Stimulated activated CD4-positive, alpha-beta T cell treated with anti-CD3 and anti-CD28 coated beads, TNF-alpha, amount 100 ng/mL, for 1 hour (primary cell): Measurements from ENCODE around the gene CFAP52.
"Not testable (repeated sequence)": the region's sequence is repeated elsewhere in the genome, so short reads cannot be mapped to it uniquely, and the experiment has no call there.

Experiments
- DNase-seq, 3 donors: peaks; one replicate each; pipeline ENCODE4 v3.0.0-alpha.2; 2020; ENCODE audit warnings: low read depth in 3 of 3, low spot score in 1 of 3

The CFAP52 gene, protein sequence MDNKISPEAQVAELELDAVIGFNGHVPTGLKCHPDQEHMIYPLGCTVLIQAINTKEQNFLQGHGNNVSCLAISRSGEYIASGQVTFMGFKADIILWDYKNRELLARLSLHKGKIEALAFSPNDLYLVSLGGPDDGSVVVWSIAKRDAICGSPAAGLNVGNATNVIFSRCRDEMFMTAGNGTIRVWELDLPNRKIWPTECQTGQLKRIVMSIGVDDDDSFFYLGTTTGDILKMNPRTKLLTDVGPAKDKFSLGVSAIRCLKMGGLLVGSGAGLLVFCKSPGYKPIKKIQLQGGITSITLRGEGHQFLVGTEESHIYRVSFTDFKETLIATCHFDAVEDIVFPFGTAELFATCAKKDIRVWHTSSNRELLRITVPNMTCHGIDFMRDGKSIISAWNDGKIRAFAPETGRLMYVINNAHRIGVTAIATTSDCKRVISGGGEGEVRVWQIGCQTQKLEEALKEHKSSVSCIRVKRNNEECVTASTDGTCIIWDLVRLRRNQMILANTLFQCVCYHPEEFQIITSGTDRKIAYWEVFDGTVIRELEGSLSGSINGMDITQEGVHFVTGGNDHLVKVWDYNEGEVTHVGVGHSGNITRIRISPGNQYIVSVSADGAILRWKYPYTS

DNA sequence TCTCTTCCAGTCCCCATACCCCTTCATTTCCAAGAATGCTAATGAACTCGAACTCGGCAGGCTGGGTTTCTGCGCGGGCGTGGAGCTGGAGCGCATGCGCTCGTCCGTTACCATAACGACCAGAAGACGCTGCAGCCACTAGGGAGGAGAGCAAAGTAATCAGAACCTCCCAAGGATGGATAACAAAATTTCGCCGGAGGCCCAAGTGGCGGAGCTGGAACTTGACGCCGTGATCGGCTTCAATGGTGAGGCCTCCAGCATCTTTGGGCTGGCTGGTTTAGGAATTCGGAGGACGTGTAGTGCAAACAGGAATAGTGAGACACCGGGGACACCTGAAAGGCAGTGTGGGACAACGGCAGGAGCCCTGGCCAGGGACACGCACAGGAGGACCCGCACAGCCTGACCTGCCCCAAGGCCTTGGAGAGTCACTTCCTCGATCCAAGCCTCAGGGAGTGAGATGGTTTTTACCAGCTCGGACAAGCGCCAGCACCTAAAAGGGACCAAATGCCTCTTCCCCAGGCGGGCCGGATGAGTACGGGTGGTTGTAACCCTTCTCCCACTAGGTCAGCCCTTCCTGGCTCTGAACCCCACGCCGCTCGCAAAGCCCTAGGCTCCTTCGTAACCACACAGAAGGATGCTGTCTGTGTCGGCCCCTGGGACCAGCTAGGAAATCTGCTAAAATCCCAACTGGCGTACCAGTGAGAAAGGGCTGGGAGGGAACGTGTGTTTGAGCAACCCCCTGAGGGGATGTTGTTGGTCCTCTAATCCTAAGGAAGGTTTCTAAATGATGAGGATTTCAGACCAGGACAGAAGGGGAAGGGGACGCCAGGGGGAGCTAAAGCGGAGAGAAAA lies at the start of gene CFAP52:
CFAP52 (plus strand) TSS at position 122 of the 852 bp plus-strand sequence; CDS start at position 176, 54 bp downstream.
- peak; percentile 25 to 67 (median 55) for DNase-seq

DNA sequence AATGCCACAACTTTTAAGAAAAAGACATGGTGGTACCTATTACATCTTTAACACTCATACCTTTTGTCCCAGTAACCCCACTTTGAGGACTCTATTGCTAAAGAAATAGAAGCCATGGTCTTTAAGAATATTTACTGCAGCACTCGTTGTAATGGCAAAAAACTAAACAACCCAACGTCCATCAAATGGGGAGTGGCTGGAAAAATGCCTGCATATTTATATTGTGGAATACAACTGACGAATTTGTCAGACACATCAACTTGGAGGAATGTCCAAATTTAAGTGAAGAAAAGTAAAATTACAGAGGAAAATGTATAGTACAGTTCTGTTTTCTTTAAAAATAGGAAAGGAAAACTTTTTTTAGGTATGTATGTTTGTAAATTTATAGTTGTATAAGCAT lies 48.7 kb upstream of the CFAP52 start:
- no peak for DNase-seq

DNA sequence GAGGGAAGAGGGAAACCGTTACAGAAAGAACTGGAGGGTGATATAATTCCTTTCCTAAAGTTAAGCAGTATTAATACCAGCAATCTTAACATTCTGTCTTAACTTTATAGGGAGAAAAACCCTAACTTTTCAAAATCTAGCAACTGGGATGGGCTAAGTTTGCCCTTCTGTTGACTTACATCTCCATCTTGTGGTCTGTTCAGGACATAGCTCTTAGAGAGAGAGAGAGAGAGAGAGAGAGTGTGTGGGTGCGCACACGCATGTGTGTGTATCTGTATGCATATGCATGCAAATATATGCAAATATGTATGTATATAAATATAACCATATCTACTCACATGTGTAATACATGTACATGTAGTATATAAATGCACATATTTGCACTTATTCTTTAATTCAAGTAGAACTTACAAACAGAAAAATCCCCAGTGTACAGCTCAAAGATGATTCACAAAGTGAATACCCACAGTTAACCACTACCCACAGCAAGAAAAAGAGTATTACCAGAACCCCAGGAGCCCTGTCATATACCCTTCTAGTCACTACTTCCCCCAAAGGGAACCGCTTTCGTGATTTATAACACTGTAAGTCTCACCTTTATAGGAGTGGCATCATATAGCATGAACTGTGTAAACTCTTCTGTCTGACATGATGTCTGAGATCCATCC lies 47.3 kb upstream of the CFAP52 start:
- DNase-seq, result no peak

DNA sequence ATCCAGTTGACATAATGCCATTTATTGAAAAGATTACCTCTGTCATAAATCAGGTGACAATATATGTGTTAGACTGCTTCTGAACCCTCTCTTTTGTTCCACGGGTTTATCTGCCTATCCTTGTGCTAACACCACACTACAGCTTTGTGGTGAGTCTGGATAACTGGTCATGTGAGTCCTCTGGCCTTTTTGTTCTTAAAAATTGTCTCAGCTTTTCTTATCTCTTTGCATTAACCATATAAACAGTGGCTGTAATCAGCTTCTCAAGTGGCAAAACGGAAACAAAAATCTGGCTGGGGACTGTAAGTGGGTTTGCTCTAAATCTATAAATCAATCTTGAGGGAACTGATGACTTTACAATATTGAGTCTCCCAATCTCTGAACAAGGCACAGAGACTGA lies 45.4 kb upstream of the CFAP52 start:
- DNase-seq, result no peak

DNA sequence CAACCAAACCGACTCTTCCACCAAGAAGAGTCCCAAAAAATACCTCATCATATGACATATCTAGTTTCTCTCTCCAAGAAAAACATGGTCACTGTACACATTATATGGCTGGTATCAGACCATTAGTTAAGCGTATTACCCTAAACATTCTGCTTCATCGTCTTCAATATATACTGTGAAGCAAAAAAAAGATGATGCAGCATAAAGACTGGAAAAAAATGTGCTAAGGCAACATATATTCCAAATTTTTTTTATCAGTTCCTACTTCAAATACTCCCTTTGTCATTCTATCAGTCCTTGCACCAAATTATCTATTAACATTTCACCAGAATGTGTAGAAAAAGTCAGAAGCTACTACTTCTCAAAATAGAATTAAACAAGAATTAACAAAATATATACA lies 43.7 kb upstream of the CFAP52 start:
- no peak for DNase-seq

DNA sequence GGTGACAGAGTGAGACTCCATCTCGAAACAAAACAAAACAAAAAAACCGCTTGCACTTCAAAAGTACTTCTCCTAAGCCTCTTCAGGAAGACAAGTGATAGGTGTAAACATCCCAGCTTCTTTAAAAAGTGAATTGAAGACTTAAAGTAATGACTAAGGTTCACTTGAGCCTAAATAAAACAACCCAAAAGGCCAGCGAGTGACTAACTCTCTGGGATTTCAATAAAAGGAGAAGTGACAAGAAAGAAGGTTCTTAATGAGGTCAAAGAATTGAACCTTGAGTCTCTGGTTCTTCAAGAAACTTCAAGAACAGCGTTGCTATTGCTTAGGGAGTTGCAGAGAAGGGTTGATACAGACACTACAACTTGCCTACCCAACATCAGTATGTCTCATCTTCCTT lies 43.0 kb upstream of the CFAP52 start:
- no peak for DNase-seq

DNA sequence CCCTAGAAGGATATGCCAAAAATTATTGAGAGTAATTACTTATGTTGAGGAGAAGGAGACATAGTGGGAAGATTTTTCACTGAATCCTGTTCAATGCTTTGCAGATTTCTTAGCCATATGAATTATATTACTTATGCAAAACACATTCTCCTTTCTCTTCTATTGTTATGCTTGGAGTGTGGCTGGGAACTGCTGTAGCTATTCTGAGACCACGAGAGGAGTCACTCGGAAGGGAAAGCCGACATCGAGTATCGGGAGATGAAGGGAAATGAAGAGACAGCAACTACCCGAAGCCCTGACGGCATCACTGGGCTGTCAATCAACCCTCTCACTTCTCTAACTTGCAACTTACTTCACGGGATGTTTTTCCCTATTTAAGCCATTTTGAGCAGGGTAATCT lies 40.4 kb upstream of the CFAP52 start:
- no peak for DNase-seq

DNA sequence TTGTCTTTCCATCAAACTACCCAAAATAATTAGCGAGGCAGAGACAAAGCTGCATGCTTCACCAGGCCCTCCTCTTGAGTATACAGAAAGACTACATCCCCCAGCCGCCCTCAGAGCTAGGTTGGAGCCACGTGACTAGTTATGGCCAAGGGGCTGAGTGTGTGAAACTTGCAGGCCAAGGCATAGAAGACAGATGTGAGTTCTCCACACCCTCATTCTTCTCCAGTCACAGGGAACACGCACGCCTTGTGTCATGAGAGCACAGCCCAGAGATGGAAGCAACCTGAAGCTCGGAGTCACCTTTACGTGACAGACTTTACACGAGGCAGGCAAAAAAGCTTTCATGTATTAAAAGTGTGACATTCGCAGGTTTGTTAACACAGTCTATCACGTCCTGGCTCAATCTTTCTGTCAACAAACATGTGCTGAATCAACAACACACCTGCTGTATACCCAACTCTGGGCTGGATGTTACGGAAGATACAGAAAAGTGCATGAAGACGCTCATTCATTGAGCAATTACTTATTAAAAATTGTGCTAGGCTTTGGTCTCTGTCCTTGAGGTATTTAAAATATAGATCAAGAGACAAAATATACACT lies 39.2 kb upstream of the CFAP52 start:
- DNase-seq, result no peak

DNA sequence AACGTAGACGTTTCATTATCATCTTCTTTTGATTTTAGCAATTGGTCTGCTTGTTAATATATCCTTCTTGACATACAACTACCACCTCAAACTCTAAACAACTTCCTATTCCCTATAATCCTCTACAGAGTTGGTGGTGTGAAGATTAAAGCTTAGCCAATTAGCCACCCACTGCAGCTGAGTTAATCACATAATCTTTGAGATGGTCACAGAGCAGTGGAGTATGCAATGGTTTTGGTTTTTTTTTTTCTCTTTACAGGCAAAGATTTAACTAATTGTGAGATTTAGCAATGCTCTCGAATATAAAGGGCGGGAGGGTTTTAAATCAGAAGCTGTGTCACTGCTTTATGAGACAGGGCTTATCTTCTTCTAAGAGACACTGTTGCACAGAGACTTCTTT lies 37.8 kb upstream of the CFAP52 start:
- DNase-seq, result no peak

DNA sequence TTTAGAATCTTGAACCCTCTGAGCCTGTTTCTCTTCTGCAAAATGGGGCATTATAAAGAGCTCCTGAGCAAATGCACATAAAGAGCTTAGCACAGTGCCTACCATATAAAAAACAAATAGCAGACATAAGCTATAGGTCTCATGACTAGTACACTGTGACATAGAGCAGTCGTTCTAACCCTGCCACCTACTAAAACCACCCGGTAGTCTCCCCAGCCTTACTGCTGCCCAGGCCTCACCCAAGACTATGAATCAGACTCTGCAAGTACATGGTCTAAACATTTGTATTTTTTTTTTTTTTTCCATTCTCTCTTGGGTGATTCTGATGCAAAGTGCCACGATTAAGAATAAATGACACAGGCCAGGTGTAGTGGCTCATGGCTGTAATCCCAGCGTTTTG lies 34.7 kb upstream of the CFAP52 start:
- DNase-seq, result no peak

DNA sequence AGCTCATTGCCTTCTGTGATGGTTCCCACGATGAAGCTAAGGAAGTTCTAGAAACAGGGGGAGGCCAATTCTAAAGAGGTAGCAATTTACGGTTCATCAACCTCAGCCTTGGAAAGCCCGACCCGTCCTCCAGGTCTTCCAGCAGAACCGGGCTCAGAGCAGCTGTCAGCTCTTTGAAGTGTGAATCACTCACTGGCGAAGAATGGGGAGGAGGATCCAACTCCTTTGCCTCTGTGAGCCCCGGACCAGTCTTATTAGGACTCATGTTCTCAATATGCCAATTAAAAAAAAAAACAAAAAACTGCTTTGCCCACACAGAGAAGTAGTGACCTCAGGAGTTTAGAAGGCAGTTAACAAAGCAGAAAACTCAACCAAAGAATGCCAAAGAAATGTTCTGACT lies 32.2 kb upstream of the CFAP52 start:
- DNase-seq, result no peak

DNA sequence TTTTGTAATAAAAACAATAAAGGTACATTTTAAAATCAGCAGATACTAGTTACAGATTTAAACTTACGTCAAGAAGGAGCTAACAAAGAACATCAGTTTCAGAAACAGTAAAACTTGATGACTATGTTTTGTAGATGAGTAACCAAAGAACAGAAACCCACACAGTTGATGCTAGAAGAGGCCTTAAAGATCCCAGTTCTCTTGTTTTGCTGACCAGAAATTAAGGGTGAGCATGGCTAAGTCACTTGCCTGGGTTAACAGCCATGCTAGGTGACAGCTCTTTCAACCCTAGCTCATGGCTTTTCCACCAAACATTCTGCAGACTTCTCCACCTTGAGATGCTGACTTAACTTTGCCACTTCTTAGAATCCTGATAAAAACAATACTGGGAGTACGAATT lies 27.2 kb upstream of the CFAP52 start:
- no peak for DNase-seq

DNA sequence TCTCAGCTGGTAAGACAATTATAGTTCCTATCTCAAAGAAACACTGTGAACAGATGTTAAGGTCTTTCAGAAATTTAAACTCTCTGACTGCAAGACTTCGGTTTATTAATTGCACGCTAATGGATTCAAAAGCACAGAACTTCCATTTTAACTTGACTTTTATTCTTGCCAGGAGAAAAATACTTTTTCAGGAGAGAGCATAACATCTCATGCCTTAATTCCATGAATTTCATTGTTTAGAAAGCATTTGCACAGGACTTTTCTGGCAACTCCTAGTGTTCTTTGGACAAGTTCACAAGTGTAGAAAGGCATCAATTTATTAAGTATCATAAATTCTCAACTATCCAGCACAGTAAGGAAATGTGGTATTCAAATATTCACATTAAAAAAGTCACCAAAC lies 23.3 kb upstream of the CFAP52 start:
- DNase-seq, result no peak

DNA sequence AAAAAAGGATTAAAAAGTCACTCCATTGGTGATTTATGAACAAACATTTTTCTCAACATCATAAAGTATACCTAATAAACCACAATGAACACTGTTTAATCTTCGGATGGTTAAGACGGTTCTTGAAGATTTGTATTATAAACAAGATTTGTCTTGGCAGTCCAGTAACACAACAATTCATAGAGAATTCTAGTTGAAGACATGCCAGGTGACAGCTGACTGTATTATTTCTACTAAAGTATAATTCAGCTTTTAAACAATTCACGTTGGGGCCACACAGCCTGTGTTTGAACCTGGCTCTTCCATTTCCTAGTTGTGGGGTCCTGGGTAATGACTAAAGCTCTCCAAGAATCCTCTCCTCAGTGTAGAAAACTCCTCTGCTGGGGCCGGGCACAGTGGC lies 22.8 kb upstream of the CFAP52 start:
- no peak for DNase-seq

DNA sequence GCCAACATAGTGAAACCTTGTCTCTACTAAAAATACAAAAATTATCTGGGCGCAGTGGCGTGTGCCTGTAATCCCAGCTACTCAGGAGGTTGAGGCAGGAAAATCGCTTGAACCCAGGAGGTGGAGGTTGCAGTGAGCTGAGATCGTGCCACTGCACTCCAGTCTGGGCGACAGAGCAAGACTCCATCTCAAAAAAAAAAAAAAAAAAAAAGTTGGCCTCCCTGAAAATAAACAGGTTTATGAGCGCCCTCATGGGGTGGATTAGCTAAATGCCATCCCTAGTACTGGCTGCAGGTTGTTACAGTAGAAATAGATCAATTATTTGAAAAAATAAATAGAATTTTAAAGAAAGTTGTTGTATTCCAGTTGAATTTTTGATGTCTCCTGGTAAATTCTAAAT lies 21.7 kb upstream of the CFAP52 start:
- peak in 1 of 3 donors; percentile 4 for DNase-seq

DNA sequence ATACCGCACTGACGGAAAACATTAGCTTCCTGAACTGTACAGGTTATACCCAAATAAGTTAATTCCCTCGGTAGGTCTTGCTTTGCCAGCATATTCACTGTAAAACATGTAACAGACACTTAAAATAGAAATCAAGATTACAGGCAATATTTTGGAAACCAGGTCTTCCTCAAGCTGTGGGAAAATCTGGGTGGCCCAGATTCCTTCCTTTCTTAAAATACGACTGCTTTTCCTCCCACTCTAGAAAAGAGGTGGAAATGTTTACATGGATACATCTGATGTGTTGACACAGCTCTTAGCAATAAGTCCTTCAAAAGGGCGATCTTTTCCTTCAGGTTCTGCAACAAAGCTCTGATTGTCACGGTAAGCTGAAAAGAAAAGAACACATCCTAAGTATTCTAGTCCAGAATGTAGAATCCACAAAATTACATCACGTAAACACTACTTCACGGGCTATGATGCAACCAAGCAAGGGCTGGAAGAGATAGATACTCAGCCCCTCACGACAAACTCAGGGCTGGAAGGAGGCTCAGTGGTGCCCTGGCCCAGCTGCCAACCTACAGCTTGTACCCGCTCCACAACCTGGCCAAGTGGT lies 19.2 kb upstream of the CFAP52 start:
- no peak for DNase-seq

DNA sequence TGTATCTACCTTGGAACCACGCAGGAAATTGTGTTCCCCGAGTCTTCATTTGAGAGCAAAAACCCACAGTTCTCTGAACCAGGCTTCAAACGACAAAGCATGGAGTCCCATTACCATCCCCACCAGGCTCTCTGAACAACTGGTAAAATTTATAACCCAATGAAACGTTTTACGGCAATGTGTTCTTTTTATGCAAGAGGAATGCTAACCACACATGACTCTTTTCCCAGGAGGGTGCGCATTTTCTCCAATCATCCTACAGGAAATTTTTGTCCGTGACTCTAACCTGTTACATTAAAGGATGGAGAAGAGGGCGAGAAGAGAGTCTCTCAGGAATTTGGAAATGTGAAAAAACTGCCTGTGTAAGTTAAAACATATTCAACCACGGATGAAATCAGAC lies 18.6 kb upstream of the CFAP52 start:
- DNase-seq, result no peak

DNA sequence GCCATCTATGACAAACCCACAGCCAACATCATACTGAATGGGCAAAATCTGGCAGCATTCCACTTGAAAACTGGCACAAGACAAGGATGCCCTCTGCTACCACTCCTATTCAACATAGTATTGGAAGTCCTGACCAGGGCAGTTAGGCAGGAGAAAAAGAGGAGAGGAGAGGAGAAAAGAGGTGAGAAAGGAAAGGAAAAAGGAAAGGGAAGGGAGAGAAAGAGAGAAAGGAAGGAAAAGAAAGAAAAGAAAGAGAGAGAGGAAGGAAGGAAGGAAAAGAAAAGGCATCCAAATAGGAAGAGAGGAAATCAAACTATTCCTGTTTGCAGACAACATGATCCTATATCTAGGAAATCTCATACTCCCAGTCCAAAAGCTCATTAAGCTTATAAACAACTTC lies 12.3 kb upstream of the CFAP52 start:
- no peak for DNase-seq

DNA sequence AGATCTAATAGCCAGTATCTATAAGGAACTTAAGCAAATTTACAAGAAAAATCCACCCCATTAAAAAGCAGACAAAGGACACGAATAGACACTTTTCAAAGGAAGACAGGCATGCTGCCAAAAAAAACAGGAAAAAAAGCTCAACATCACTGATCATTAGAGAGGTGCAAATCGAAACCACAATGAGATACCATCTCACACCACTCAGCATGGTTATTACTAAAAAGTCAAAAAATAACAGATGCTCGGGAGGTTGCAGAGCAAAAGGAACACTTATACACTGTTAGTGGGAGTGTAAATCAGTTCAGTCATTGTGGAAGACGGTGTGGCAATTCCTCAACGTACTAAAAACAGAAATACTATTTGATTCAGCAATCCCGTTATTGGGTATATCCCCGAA lies 10.4 kb upstream of the CFAP52 start:
- DNase-seq, result no peak

DNA sequence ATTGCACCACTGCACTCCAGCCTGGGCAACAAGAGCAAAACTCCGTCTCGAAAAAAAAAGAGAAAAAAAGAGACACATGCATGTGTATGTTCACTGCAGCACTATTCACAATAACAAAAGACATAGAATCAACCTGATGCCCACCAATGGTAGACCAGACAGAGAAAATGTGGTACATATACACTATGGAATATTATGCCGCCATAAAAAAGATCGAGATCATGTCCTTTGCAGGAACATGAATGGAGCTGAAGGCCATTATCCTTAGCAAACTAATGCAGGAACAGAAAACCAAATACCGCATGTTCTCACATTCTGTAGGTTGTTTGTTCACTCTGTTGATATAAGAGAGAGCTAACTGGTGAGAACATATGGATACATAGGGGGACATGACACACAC lies 9.7 kb upstream of the CFAP52 start:
- DNase-seq, result not testable (repeated sequence)

DNA sequence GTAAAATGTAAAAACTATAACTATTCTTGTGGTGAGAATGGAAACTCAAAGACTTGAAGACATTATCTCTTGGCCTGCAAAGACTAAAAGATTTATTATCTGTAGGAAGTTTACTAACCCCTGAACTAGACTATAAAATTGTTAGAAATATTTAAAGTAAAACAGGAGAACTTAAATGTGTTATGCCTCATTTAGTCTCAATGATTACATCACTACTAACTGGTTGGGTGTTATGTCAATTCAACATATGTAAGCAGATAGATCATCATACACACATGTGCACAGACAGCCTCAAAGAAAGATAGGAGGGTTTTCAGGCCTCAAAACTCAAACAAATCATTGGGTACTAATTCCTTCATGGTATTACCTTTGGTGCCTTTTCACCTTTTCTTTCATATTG lies 8.4 kb upstream of the CFAP52 start:
- no peak for DNase-seq
